Eye (tissue), 1 donor: Measurements from ENCODE around the gene LNX2.

Source experiments
- DNase-seq: peaks from one replicate; pipeline ENCODE4 v3.0.0-alpha.2; 2015

Gene LNX2

GRCh38 chr13:27605099-27605498, 15.2 kb downstream of the LNX2 start:
- no peak for DNase-seq

GRCh38 chr13:27601803-27602202, 18.5 kb downstream of the LNX2 start:
- no peak for DNase-seq

- DNase-seq: no peak
These were observed 19.1 kb downstream of the LNX2 start for GRCh38 chr13:27601208-27601607.

GRCh38 chr13:27600711-27601110, 19.6 kb downstream of the LNX2 start:
- no peak for DNase-seq

- peak; percentile 14 for DNase-seq
These were observed 20.3 kb downstream of the LNX2 start for GRCh38 chr13:27599845-27600553.

- DNase-seq: no peak
These were observed 21.2 kb downstream of the LNX2 start for GRCh38 chr13:27599096-27599495.

- no peak for DNase-seq
These were observed 25.1 kb downstream of the LNX2 start for GRCh38 chr13:27595055-27595811.

GRCh38 chr13:27593267-27593666, 27.1 kb downstream of the LNX2 start:
- DNase-seq: no peak

- DNase-seq: no peak
These were observed 27.5 kb downstream of the LNX2 start for GRCh38 chr13:27592865-27593264.

- DNase-seq: no peak
These were observed 31.9 kb downstream of the LNX2 start for GRCh38 chr13:27588405-27588804.

- DNase-seq: no peak
These were observed 33.1 kb downstream of the LNX2 start for GRCh38 chr13:27587095-27587746.

- DNase-seq: no peak
These were observed 36.7 kb downstream of the LNX2 start for GRCh38 chr13:27583645-27584044.

- no peak for DNase-seq
These were observed 42.0 kb downstream of the LNX2 start for GRCh38 chr13:27578121-27579030.

- DNase-seq: no peak
These were observed 45.7 kb downstream of the LNX2 start for GRCh38 chr13:27574661-27575060.

- no peak for DNase-seq
These were observed 47.1 kb downstream of the LNX2 start for GRCh38 chr13:27573265-27573664.

GRCh38 chr13:27572234-27572901, 48.0 kb downstream of the LNX2 start:
- no peak for DNase-seq

GRCh38 chr13:27570906-27571305, 49.4 kb downstream of the LNX2 start:
- DNase-seq: no peak

- no peak for DNase-seq
These were observed 50.9 kb downstream of the LNX2 start for GRCh38 chr13:27569405-27569804.

GRCh38 chr13:27565818-27566217, 54.5 kb downstream of the LNX2 start:
- no peak for DNase-seq

GRCh38 chr13:27562457-27562856, 57.9 kb downstream of the LNX2 start:
- no peak for DNase-seq

- no peak for DNase-seq
These were observed 60.6 kb downstream of the LNX2 start for GRCh38 chr13:27559719-27560118.

GRCh38 chr13:27556109-27556508, 64.2 kb downstream of the LNX2 start:
- DNase-seq: no peak
